GM13976 (cell line): Measurements from ENCODE around the gene SHISA9.

ENCODE experiments used
- DNase-seq: peaks from one replicate; pipeline ENCODE4 v3.0.0; 2012; ENCODE audit warnings: low spot score
- CTCF ChIP-seq: IDR thresholded peaks from 2 replicates; pipeline ENCODE4 v1.5.1; 2012; ENCODE audit warnings: borderline replicate concordance, mild to moderate bottlenecking; ENCODE audit not compliant: insufficient read depth; ENCODE audit errors: extremely low read depth, missing control alignments, control extremely low read depth
- in situ Hi-C: fragments of 300-500 bp; cut with MboI; formaldehyde crosslinking; loops from one replicate; pipeline ENCODE4 v1.12.0; 2022; ENCODE audit warnings: low sequenced_read_pairs, mixed read lengths, inconsistent platforms; ENCODE audit not compliant: unreplicated experiment

The SHISA9 gene

GRCh38 chr16:13104772-13105171, 203.4 kb downstream of the SHISA9 start:
- TF ChIP-seq CTCF, result no peak
- no peak for DNase-seq
- in situ Hi-C loops, result no loop called here

- TF ChIP-seq CTCF, result no peak
- in situ Hi-C loops, result no loop called here
- DNase-seq, result no peak
These were observed 204.0 kb downstream of the SHISA9 start for GRCh38 chr16:13105427-13105826.

GRCh38 chr16:13106464-13106863, 205.1 kb downstream of the SHISA9 start:
- TF ChIP-seq CTCF, result no peak
- DNase-seq, result no peak
- in situ Hi-C loops, result no loop called here

- no peak for DNase-seq
- TF ChIP-seq CTCF, result no peak
- in situ Hi-C loops, result no loop called here
These were observed 206.7 kb downstream of the SHISA9 start for GRCh38 chr16:13108126-13108525.

GRCh38 chr16:13109171-13109570, 207.8 kb downstream of the SHISA9 start:
- TF ChIP-seq CTCF, result no peak
- in situ Hi-C loops, result no loop called here
- no peak for DNase-seq

- DNase-seq, result no peak
- in situ Hi-C loops, result no loop called here
- TF ChIP-seq CTCF, result no peak
These were observed 208.9 kb downstream of the SHISA9 start for GRCh38 chr16:13110124-13110796.

GRCh38 chr16:13111747-13112146, 210.3 kb downstream of the SHISA9 start:
- in situ Hi-C loops, result no loop called here
- TF ChIP-seq CTCF, result no peak
- DNase-seq, result no peak
